HG03025 (cell line): ENCODE measurements around the gene DPF1.
A peak's percentile ranks its signal among the peaks of the same experiment; 100 is the strongest.
"Not testable (repeated sequence)": the region's sequence is repeated elsewhere in the genome, so short reads cannot be mapped to it uniquely, and the experiment has no call there.

Source experiments
- ATAC-seq: cut with Tn5 transposase; IDR thresholded peaks from one replicate; pipeline ENCODE4 v1.9.1; 2021; ENCODE audit warnings: mild to moderate bottlenecking, moderate library complexity; ENCODE audit not compliant: unreplicated experiment, low FRiP score

The DPF1 gene

DNA sequence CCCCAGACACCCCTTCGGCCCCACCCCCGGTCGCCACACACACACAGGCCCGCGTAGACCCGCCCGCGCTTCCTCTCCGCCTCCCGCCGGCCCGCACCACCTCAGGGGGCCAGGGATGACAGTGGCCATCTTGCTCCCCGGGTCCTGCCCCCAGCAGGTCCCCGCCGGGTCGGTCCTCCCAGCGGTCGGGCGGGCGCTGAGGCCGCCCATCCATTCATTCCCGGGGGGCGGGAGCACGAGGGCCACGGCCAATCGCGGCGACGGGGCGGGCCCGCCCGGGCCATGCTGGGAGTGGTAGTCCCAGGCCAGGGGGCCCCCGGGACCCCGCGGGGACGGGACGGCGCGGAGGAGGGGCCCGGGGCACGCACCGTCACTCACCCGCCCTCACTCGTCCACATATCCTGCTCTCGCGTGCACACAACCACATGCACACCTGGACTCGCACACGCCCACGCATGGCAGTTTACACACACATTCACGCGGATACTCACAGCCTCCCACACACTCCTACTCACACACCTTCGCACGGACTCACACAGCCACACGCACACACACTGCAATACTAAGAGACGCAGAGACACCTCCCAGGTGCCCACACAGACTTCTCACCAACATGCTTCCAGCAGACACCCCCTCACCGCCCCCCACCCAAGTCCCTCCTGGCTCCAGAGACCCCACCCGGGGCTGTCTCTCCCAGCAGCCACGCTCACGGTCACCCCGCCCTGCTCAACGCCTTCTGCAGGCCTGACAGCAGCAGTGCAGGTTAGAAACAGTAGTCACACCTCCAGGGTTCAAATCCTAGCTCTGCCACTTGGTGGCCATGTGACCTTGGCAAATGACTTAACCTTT is at the start of gene DPF1:
DPF1 (minus strand) TSS at position 209 of the 849 bp plus-strand sequence; CDS start at position 129, 80 bp downstream.
- ATAC-seq: peak; percentile 59

DNA sequence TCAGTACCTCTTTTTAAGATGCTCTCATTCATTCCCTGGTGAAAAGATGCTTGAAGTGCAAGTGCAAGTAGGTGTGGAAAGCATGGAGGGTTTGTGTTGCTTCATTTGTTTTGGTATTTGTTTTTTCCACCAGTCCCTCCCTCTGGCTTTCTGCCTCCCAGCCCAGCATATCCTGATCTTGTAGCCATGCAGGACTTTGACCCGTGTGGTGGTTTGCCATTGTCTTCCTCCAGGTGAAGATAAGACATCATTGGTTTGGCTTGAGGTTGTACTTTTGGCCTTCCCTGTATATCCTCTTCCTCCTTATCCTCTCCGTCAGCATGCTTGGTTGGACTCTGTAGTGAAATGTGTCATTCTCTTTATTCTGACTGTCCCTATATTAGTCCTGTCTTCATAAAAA is 49.5 kb upstream of the DPF1 start:
- no peak for ATAC-seq

DNA sequence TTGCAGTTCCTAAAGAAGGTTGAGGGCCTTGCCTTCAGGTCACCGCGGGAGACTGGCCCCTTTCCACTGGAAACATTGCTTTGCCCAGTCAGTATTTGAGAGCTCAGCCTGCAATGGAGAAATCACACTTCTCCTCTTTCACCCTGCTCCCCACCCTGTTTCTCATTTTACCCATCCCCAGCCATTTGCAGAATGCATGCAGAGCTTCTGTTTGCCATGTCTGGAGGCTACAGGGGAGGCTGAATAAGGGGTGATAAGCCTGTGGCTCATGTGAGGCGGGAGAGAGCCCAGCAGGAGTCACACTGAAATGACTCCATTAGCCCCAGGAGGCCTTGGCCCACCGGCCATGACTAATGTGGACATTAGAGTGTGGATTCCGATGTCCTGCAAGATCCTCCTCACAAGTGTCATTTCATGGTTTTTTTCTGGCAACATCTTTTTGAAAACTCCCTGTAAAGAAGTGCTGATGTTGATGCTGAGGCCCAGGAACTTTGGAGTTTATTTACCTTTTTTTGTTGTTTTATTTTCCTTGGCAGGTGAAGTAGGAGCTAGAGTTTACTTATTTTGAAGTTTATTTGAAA is 46.7 kb upstream of the DPF1 start:
- no peak for ATAC-seq

DNA sequence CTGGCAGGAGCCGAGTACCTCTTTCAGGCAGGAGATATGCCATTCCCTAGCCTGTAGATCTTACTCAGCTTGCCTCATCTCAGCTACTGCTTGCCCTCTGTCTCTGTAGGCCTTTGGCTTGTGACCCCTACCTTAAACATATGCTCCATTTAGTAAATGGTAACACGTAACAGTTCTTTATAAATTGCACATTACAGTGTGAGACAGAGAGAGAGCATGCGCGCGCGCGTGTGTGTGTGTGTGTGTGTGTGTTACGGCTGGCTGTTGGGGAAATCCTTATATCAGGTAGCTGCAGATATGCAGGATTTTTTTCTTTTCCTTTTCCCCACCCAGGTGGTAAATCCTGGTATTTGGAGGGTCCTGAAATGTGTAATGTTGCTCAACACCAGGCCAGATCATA is 44.5 kb upstream of the DPF1 start:
- ATAC-seq: no peak

DNA sequence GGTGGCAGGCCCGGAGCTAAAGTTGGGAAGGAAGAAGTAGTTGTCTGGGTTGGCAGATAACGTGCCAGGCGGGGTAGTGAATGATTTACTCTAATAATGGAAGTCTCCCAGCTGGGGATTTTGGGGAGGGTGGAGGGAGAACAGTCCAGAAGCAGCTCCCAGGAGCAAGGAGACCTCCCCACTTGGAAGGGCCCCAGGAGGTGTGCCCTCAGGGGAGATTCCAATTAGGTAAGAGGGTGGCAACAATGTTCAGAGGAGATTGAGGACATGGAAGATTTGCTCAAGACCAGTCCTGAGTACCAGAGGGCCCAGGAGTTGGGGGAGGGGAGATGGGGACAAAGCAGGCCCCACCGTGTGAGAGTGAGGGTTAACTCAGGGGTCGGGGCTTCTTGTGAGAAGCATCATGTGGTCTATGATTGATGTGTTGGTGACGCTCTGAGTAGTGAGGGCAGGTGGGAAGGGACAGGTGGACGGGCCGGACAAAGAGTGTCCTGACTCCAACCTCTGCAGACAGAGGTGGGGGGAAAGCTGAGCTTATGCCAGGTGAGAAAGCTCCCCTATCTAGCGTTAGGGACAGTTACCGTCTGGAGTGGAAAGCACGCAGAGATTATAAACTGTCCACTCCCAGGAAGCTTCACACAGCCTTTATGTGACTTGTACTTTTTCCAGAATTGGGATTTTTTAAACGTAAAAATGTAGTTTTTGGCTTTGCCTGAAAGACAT is 43.9 kb upstream of the DPF1 start:
- ATAC-seq: no peak

DNA sequence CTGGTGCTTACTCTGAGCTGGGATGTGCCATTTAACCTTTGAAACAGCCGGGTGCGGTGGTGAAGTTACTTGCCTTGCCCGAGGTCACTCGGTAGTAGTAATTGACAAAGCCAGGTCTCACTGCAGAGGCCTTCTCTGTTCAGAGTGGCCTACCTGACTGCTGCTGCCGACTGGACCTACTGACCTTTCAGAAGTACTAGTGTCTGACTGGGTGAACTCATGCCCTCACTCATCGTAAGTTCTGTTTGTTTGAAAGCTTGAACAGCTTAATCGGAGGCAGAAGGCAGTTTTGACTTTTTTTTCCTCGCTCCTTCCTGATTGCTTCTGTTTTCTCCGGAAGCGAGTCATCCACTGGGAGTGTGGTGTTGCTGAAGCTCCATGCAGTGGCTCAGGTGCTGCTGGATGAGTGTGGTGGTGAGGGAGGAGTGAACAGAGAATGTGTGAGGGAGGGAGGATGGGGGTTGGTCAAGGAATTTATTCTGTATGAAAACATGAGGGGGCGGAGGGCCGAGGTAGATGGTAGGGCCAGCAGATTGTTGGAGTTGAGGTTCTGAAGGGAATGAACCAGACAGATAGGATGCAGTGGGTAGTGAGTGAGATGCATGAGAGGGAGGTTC is 43.1 kb upstream of the DPF1 start:
- no peak for ATAC-seq

DNA sequence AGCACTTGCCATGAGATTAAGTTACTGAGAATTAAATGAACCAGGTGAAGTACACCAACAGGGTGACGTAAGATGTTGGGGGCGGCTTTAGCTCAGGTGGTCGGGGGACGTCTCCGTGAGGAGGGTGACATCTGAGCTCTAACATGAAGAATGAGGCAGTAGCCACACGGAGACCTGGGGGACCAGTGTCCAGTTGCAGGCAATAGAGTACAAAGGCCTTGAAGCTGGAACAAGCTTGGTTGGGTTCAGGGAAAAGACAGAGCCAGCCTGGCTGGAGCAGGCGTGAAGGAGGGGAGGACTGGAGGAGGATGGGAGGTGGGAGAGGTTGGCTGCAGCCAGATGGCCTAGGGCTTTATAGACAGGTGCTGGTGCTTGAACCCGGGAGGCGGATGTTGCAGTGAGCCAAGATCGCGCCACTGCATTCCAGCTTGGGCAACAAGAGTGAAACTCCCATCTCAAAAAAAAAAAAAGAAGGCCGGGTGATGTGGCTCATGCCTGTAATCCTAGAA is 42.0 kb upstream of the DPF1 start:
- no peak for ATAC-seq

DNA sequence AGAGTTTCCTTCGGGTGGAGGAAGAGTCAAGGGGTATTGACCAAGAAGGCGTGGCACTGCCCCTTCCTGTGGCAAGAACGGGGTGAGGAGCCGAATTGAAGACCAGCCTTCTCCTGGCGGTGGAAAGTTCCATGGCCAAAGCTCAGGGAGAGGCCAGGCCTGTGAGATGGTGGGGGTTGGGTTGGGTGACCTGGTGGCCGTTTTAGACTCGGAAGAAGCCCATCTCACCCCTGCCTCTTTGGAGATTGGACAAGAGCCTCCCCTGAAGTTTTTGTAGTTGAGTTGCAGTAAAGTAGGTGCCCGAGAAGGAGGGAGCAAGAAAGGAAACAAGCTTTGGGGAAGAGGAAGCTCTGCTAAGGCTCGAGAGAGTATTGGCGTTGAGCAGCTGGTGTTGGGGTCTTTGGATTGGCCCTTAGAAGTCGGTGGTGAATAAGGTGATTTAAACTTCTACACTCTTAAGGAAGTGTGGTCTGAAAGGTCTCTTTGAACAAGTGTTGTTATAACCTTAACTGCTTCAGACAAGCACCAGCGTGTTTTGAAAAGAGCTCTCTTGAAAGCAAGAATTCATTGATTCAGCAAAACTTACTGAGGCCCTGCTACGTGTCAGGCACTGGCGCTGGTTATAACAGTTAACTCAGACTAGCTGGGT is 41.3 kb upstream of the DPF1 start:
- ATAC-seq: no peak

DNA sequence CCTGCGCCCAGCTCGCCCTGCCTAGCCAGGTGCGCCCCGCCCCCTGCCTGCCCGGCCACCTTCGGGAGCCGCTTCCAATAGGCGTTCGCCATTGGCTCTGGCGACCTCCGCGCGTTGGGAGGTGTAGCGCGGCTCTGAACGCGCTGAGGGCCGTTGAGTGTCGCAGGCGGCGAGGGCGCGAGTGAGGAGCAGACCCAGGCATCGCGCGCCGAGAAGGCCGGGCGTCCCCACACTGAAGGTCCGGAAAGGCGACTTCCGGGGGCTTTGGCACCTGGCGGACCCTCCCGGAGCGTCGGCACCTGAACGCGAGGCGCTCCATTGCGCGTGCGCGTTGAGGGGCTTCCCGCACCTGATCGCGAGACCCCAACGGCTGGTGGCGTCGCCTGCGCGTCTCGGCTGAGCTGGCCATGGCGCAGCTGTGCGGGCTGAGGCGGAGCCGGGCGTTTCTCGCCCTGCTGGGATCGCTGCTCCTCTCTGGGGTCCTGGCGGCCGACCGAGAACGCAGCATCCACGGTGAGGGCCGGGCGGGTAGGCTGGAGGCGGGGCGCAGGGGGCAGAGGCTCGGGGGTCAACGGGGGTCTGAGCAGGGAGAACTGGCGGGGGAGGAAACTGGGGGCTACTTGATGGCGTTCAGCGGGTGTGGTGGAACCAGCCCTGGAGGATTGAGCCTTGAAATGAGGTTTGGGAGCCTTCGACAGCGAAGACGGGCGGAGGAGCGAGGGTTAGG is 40.6 kb upstream of the DPF1 start, which contains the start of gene SPINT2:
SPINT2 (plus strand) TSS at position 88 of the 727 bp plus-strand sequence; CDS start at position 408, 320 bp downstream.
- ATAC-seq: no peak

DNA sequence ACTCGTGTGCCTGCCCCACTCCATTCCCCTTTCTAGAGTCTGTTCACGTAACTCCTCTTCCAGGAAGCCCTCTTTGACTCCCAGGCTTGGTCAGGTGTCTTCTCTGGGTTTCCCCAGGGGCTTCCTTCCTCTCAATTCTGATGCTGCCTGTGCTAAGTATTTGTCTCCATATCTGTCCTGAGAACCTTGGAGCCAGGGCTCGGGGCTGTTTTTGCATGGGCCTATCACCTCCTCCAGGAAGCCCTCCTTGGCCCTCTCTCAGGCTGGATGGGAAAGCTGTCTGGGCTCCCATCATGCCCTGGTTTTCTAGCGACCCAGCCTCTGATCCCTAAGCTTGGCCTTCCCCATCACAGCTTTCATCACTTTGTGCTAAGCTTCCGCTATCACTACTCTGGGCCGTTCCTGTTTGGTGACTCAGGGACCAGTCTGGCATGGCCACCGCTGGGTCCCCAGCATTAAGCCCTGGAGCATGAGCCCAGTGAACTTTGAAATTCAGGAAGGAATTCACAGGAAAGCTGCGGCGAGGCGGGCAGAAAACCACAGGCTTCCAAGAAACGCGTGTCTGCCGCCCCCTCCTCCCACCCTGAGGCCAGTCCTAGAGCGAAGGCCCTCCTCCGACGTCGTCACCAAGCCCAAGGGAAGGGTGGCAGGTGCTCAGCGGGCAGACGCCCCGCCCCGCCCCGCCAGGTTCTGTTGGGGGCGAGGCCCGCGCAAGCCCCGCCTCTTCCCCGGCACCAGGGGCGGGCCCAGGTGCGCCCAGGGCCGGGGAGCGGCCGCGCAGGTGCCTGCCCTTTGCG is 39.9 kb upstream of the DPF1 start:
- no peak for ATAC-seq

DNA sequence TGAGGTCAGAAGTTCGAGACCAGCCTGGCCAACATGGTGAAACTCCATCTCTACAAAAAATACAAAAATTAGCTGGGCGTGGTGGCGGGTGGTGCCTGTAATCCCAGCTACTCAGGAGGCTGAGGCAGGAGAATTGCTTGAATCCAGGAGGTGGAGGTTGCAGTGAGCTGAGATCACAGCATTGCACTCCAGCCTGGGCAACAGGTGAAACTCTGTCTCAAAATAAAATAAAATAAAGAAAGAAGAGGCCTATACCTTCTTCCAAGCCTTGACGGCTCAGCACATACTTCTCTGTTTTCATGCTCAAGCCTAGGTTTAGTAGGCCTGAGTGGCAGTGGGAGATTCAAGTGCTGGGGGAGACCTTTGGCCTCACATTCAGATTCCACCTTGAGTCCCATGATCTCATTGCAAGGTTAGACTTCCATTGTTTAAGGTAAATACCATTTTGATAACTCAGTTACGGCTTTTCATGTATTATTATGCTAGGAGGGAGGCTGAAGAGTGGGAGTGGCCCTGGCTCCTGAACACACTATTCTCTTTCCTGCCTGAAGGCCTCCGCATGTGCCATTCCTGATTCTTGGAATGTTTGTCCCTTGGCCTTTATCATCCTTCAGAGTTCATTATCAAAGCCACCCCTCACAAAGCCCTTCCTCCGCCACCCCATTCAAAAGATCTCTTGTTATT is 38.7 kb upstream of the DPF1 start:
- ATAC-seq: no peak

DNA sequence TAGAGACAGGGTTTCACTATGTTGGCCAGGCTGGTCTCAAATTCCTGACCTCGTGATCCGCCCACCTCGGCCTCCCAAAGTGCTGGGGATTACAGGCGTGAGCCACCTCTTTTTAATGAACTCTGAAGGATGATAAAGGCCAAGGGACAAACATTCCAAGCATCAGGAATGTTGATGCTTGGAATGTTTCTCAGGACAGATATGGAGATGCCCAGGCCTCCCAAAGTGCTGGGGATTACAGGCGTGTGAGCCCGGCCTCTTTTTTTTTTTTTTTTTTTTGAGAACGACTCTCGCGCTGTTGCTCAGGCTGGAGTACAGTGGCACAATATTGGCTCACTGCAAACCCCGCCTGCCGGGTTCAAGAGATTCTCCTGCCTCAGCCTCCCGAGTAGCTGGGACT is 37.9 kb upstream of the DPF1 start:
- ATAC-seq: not testable (repeated sequence)

DNA sequence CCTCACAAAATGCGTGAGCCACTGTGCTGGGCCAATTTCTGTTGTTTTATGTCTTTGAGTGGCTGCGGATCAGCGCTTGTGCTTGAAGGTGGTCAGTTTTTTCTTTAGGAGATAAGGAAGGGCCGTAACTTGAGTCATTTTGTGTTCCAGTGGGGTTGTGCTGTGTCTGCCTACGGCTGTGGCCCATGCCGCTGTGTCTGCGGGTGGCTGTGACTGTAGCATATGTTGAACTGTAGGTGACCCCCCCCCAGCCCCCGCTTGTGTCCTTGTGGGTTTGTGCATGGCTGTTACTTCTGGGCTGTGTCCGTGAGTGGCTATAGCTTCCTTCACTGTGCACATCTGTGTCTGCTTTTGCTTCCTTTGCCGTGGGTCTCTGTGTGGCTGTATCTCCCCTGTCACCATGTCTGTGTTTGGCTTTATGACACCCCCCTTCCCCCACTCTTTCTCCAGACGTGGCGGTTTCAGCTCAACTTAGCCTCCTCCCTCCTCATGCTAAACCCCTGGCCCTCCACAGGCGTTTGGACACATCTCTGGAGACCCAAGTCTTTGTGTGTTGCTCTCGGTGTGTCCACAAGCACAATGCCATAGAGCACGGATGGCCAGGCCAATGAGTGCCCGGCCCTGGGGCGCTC is 31.5 kb upstream of the DPF1 start:
- no peak for ATAC-seq

DNA sequence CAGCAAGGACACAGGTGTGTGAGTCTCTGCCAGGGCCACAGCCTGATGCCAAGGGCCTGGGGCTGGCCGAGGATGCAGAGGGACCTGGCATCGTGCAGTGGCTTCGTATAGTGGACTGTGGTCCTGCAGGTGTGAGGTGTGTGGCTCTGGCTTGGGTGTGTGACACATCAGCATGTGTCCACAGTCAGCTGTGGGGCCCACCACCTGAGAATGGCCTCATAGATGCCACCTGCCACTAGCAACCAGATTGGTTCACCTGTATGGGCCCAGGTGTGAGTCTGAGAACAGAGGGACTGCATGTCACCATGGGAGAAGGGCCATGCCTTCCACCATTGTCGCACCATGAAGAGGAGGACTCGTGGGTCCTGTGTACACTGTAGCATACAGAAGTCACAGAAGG is 29.8 kb upstream of the DPF1 start:
- no peak for ATAC-seq

DNA sequence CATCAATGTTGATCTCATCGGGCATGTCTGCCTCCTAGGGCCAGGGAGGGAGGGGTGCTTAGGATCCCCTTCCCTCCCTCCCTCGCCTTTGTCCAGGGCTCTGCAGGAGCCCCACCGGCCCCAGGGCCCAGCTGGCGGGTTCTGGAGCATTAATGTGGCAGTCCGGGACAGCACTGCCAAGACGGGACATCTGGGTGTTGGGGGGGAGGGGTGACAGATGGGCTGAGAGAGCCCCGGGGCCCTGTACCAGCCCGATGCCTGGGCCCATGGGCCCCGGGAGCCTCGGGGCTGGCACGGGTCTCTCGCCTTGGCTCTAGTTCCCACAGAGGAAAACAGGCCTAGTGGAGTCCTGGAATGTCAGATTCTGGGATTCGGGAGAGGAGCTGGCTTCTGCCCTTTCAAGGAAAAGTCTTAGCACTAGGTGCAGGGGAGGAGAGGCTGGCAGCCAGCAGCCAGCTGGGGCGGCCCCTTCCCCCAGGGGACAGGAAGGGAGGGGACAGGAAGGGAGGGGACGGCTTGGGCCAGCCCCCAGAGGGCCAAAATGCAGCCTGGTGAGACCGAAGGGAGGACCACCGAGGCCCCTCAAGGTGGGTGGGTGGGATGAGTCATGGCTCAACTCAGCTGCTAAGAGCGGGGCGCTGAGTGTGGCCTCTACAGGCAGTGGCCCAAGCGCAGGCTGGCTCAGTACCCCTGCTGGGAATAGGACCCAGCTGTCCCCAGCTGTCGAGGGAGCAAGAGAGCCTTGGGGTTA is 29.1 kb upstream of the DPF1 start:
- no peak for ATAC-seq

DNA sequence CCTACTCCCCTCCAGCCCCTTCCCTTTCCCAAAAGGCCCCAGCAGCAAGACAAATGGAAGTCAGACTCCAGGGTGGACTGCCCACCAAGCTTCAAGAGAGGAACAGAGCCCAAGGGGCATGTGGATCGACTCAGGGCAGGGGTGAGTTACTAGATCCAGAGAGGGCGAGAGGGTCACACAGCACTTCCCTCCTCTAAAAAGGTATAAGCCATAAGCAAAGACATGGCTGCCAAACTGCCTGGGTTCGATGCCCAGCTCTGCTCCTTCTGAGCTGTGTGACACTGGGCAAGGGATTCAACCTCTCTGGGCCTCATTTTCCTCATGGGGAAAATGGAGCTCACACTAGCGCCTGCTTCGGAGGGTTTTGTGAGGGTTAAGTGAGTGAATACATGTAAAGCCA is 28.4 kb upstream of the DPF1 start:
- ATAC-seq: no peak

DNA sequence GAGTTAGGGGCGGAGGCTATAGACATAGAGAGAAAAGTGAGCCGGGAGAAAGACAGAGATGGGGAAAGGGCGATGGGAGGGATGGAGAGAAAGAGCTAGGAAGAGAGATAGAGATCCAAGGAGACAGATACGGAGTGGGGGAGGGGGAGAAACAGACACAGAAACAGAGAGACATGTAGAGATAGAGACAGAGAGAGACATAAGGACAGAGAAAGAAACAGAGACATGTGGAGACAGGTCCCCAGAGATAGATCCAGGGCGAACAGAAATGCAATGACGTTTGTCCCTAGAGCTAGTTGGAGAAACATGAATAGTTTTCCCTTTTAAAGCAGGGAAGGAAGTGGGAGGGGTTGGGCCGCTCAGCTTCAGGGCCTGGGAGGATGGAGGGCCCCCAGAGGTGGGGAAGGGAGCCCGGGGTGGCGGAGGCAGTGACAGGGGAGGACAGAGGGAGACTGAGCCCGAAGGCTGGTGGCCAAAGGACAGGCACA is 27.6 kb upstream of the DPF1 start:
- no peak for ATAC-seq
